ENCODE data around the gene KLHDC4. TPM values are rescaled to one million over a fixed set of nuclear protein-coding genes. Genes with fewer than 3 reads are reported as not detected.

The KLHDC4 gene
- total and polyA plus RNA-seq, 2 experiments from 2014 or later: 23.0 to 41.1 TPM

- no peak overlapping the region for H2AFZ ChIP-seq
- ATAC-seq (no peak), DNase-seq (ENCODE audit: low spot score) (no peak)
- no peaks in the 10 kb centered on the region for H3K79me2 ChIP-seq (replicated peaks; ENCODE audit: insufficient read depth)
- TF ChIP-seq, protein P1, sequence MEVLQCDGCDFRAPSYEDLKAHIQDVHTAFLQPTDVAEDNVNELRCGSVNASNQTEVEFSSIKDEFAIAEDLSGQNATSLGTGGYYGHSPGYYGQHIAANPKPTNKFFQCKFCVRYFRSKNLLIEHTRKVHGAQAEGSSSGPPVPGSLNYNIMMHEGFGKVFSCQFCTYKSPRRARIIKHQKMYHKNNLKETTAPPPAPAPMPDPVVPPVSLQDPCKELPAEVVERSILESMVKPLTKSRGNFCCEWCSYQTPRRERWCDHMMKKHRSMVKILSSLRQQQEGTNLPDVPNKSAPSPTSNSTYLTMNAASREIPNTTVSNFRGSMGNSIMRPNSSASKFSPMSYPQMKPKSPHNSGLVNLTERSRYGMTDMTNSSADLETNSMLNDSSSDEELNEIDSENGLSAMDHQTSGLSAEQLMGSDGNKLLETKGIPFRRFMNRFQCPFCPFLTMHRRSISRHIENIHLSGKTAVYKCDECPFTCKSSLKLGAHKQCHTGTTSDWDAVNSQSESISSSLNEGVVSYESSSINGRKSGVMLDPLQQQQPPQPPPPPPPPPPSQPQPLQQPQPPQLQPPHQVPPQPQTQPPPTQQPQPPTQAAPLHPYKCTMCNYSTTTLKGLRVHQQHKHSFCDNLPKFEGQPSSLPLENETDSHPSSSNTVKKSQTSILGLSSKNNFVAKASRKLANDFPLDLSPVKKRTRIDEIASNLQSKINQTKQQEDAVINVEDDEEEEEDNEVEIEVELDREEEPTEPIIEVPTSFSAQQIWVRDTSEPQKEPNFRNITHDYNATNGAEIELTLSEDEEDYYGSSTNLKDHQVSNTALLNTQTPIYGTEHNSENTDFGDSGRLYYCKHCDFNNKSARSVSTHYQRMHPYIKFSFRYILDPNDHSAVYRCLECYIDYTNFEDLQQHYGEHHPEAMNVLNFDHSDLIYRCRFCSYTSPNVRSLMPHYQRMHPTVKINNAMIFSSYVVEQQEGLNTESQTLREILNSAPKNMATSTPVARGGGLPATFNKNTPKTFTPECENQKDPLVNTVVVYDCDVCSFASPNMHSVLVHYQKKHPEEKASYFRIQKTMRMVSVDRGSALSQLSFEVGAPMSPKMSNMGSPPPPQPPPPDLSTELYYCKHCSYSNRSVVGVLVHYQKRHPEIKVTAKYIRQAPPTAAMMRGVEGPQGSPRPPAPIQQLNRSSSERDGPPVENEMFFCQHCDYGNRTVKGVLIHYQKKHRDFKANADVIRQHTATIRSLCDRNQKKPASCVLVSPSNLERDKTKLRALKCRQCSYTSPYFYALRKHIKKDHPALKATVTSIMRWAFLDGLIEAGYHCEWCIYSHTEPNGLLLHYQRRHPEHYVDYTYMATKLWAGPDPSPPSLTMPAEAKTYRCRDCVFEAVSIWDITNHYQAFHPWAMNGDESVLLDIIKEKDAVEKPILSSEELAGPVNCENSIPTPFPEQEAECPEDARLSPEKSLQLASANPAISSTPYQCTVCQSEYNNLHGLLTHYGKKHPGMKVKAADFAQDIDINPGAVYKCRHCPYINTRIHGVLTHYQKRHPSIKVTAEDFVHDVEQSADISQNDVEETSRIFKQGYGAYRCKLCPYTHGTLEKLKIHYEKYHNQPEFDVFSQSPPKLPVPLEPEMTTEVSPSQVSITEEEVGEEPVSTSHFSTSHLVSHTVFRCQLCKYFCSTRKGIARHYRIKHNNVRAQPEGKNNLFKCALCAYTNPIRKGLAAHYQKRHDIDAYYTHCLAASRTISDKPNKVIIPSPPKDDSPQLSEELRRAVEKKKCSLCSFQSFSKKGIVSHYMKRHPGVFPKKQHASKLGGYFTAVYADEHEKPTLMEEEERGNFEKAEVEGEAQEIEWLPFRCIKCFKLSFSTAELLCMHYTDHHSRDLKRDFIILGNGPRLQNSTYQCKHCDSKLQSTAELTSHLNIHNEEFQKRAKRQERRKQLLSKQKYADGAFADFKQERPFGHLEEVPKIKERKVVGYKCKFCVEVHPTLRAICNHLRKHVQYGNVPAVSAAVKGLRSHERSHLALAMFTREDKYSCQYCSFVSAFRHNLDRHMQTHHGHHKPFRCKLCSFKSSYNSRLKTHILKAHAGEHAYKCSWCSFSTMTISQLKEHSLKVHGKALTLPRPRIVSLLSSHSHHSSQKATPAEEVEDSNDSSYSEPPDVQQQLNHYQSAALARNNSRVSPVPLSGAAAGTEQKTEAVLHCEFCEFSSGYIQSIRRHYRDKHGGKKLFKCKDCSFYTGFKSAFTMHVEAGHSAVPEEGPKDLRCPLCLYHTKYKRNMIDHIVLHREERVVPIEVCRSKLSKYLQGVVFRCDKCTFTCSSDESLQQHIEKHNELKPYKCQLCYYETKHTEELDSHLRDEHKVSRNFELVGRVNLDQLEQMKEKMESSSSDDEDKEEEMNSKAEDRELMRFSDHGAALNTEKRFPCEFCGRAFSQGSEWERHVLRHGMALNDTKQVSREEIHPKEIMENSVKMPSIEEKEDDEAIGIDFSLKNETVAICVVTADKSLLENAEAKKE (CRISPR knock-in tag; IDR thresholded peaks at IDR 0.05): no peak
- TF ChIP-seq POLR2AphosphoS5 (IDR thresholded peaks at IDR 0.05; ENCODE audit: low read depth) (no peak), EZH2phosphoT487 (IDR thresholded peaks at IDR 0.05; ENCODE audit: unreplicated experiment) (no peak)
- no peaks in the 10 kb centered on the region for H3K4me1 ChIP-seq (ENCODE audit: insufficient read depth)
- no peaks in the 10 kb centered on the region for H3K9me2 ChIP-seq (ENCODE audit: insufficient read depth)
- H3K27ac Mint-ChIP-seq: no peak overlapping the region
- H3F3A ChIP-seq (replicated peaks; ENCODE audit: low read depth): no peaks in the 10 kb centered on the region
- H3K27me3 Mint-ChIP-seq (ENCODE audit: insufficient read depth, low read depth, poor library complexity): peaks cover 24% of the 10 kb centered on the region
- H3K36me3 ChIP-seq (ENCODE audit: insufficient read depth): no peaks in the 10 kb centered on the region
- no peak overlapping the region for H3K4me3 Mint-ChIP-seq
- no peak overlapping the region for H3K27ac ChIP-seq (ENCODE audit: low read depth)
- H3K9me3 Mint-ChIP-seq: no peaks in the 10 kb centered on the region; the same call in 2 of the 3 replicates
- H3K27me3 ChIP-seq (ENCODE audit: insufficient read depth): no peaks in the 10 kb centered on the region
- no peak overlapping the region for H3K4me2 ChIP-seq
- H3K36me3 Mint-ChIP-seq (ENCODE audit: low read depth): peaks cover 3% of the 10 kb centered on the region; the same call in 1 of the 3 replicates
- no peak overlapping the region for H3K4me3 ChIP-seq
- H3K4me1 Mint-ChIP-seq: no peaks in the 10 kb centered on the region
- no peaks in the 10 kb centered on the region; the same call in 1 of the 2 replicates for H4K20me1 ChIP-seq (replicated peaks; ENCODE audit: insufficient read depth)
Observed at GRCh38 chr16:87685405-87685755, 80.4 kb downstream of the KLHDC4 start.

- H3K9me2 ChIP-seq (ENCODE audit: insufficient read depth): no peaks in the 10 kb centered on the region
- no peaks in the 10 kb centered on the region; the same call in 1 of the 2 replicates for H4K20me1 ChIP-seq (replicated peaks; ENCODE audit: insufficient read depth)
- ATAC-seq (no peak), DNase-seq (ENCODE audit: low spot score) (no peak)
- no peak overlapping the region for H3K27ac Mint-ChIP-seq
- no peak overlapping the region for H3K27ac ChIP-seq (ENCODE audit: low read depth)
- H3K9me3 Mint-ChIP-seq: no peaks in the 10 kb centered on the region; the same call in 2 of the 3 replicates
- H3K36me3 ChIP-seq (ENCODE audit: insufficient read depth): no peaks in the 10 kb centered on the region
- H3K4me3 Mint-ChIP-seq: no peak overlapping the region
- no peaks in the 10 kb centered on the region for H3K27me3 ChIP-seq (ENCODE audit: insufficient read depth)
- H2AFZ ChIP-seq: no peak overlapping the region
- peaks cover 25% of the 10 kb centered on the region for H3K27me3 Mint-ChIP-seq (ENCODE audit: insufficient read depth, low read depth, poor library complexity)
- no peaks in the 10 kb centered on the region for H3K4me1 Mint-ChIP-seq
- no peaks in the 10 kb centered on the region for H3F3A ChIP-seq (replicated peaks; ENCODE audit: low read depth)
- no peak overlapping the region for H3K4me2 ChIP-seq
- peaks cover 3% of the 10 kb centered on the region; the same call in 1 of the 3 replicates for H3K36me3 Mint-ChIP-seq (ENCODE audit: low read depth)
- no peaks in the 10 kb centered on the region for H3K4me1 ChIP-seq (ENCODE audit: insufficient read depth)
- no peak overlapping the region for H3K4me3 ChIP-seq
- no peaks in the 10 kb centered on the region for H3K79me2 ChIP-seq (replicated peaks; ENCODE audit: insufficient read depth)
- TF ChIP-seq STAT1 (IDR thresholded peaks at IDR 0.05; ENCODE audit: unreplicated experiment): no peak
- TF ChIP-seq, protein P2, sequence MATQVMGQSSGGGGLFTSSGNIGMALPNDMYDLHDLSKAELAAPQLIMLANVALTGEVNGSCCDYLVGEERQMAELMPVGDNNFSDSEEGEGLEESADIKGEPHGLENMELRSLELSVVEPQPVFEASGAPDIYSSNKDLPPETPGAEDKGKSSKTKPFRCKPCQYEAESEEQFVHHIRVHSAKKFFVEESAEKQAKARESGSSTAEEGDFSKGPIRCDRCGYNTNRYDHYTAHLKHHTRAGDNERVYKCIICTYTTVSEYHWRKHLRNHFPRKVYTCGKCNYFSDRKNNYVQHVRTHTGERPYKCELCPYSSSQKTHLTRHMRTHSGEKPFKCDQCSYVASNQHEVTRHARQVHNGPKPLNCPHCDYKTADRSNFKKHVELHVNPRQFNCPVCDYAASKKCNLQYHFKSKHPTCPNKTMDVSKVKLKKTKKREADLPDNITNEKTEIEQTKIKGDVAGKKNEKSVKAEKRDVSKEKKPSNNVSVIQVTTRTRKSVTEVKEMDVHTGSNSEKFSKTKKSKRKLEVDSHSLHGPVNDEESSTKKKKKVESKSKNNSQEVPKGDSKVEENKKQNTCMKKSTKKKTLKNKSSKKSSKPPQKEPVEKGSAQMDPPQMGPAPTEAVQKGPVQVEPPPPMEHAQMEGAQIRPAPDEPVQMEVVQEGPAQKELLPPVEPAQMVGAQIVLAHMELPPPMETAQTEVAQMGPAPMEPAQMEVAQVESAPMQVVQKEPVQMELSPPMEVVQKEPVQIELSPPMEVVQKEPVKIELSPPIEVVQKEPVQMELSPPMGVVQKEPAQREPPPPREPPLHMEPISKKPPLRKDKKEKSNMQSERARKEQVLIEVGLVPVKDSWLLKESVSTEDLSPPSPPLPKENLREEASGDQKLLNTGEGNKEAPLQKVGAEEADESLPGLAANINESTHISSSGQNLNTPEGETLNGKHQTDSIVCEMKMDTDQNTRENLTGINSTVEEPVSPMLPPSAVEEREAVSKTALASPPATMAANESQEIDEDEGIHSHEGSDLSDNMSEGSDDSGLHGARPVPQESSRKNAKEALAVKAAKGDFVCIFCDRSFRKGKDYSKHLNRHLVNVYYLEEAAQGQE (IDR thresholded peaks at IDR 0.05; ENCODE audit: unreplicated experiment): no peak
- TF ChIP-seq EZH2phosphoT487 (IDR thresholded peaks at IDR 0.05; ENCODE audit: unreplicated experiment): no peak
- TF ChIP-seq ZNF331 (CRISPR knock-in tag; IDR thresholded peaks at IDR 0.05; ENCODE audit: low read depth): no peak
- no peak for TF ChIP-seq ZNF114 (CRISPR knock-in tag; IDR thresholded peaks at IDR 0.05)
- TF ChIP-seq POLR2AphosphoS5 (IDR thresholded peaks at IDR 0.05; ENCODE audit: low read depth): no peak
- TF ChIP-seq, protein P3, sequence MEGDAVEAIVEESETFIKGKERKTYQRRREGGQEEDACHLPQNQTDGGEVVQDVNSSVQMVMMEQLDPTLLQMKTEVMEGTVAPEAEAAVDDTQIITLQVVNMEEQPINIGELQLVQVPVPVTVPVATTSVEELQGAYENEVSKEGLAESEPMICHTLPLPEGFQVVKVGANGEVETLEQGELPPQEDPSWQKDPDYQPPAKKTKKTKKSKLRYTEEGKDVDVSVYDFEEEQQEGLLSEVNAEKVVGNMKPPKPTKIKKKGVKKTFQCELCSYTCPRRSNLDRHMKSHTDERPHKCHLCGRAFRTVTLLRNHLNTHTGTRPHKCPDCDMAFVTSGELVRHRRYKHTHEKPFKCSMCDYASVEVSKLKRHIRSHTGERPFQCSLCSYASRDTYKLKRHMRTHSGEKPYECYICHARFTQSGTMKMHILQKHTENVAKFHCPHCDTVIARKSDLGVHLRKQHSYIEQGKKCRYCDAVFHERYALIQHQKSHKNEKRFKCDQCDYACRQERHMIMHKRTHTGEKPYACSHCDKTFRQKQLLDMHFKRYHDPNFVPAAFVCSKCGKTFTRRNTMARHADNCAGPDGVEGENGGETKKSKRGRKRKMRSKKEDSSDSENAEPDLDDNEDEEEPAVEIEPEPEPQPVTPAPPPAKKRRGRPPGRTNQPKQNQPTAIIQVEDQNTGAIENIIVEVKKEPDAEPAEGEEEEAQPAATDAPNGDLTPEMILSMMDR (conservative IDR thresholded peaks at IDR 0.05; ENCODE audit: low read depth in 2 of 2): no peak
Observed at GRCh38 chr16:87684711-87685404, 80.9 kb downstream of the KLHDC4 start.

All from GM23338 (cell line).